Glutamatergic neuron (in vitro differentiated cells): Measurements from ENCODE around the gene FGA. TPM values are rescaled to one million over a fixed set of nuclear protein-coding genes. Genes with fewer than 3 reads are reported as not detected.

ENCODE experiments used
- DNase-seq: peaks from one replicate; pipeline ENCODE4 v3.0.0; 2022
- H3K27ac Mint-ChIP-seq: one replicate; pipeline ENCODE4 v1.8.0; 2020; ENCODE audit warnings: mild to moderate bottlenecking, mixed read lengths, inconsistent platforms; ENCODE audit not compliant: unreplicated experiment
- H3K27me3 Mint-ChIP-seq: one replicate; pipeline ENCODE4 v1.8.0; 2020; ENCODE audit warnings: mild to moderate bottlenecking, moderate library complexity, mixed read lengths, inconsistent platforms; ENCODE audit not compliant: unreplicated experiment
- H3K36me3 Mint-ChIP-seq: one replicate; pipeline ENCODE4 v1.8.0; 2020; ENCODE audit warnings: mild to moderate bottlenecking, mixed read lengths, inconsistent platforms; ENCODE audit not compliant: unreplicated experiment
- H3K4me1 Mint-ChIP-seq: one replicate; pipeline ENCODE4 v1.8.0; 2020; ENCODE audit warnings: mild to moderate bottlenecking, low read depth, mixed read lengths, inconsistent platforms; ENCODE audit not compliant: unreplicated experiment
- H3K4me3 Mint-ChIP-seq: one replicate; pipeline ENCODE4 v1.8.0; 2020; ENCODE audit warnings: mild to moderate bottlenecking, mixed read lengths, inconsistent platforms; ENCODE audit not compliant: unreplicated experiment
- H3K9me3 Mint-ChIP-seq: one replicate; pipeline ENCODE4 v1.8.0; 2020; ENCODE audit warnings: mild to moderate bottlenecking, moderate library complexity, mixed read lengths, inconsistent platforms; ENCODE audit not compliant: unreplicated experiment
- total RNA-seq: library from RNA; stranded (reverse); fragmentation: NEBNext Ultra II Directional; extraction: Animal tissue kit (Norgen Biotek cat#: 25700); gene quantifications from one replicate; pipeline ENCODE4 v1.2.1, GENCODE V29; 2021; ENCODE audit not compliant: unreplicated experiment
- TF ChIP-seq, protein P1 (sequence below): fragments of 200-600 bp; sonication (generic); IDR thresholded peaks from one replicate; pipeline ENCODE4 v1.5.0; 2021; ENCODE audit not compliant: partially characterized antibody, unreplicated experiment

FGA gene
- total RNA-seq, 1 donor from 2014 or later: not detected

DNA sequence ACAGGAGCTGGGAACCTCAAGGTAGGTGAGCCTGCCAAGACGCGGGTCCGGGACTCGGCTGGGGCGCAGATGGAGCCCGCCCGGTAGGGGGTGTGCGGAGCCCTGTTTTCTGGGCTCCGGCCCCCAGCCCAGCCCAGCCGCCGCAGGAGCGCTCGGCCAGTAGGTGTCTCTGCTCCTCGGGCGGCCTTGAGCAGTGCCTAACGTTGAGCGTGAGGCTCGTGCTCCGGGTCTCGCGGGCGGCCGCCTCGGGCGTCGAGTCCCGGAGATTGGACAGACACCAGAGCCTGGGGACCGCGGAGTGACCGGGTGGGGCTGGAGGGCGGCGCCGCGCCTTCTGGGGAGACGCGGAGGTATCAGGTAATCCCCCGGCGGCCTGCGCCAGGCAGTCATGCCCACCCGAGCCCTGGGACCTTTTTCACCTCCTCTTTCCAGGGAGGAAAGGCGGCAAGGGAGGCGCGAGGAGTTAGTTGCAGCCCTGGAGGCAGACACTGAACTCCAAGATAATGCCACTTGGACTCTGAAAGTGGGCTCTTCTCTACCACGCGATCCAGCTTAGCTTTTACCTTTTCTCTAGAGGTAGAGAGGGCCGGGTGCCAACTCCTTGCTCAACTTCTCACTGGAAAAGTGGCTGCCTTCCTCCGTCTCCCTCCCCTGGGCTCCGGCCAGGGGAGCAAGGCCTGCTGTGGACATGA lies 36.4 kb upstream of the FGA start:
- no peaks in the 10 kb centered on the region for H3K9me3 Mint-ChIP-seq
- no peak overlapping the region for H3K4me3 Mint-ChIP-seq
- H3K27ac Mint-ChIP-seq: no peak overlapping the region
- peak; percentile 79 for DNase-seq
- H3K36me3 Mint-ChIP-seq: no peaks in the 10 kb centered on the region
- H3K27me3 Mint-ChIP-seq: peaks cover 2% of the 10 kb centered on the region
- peaks cover 2% of the 10 kb centered on the region for H3K4me1 Mint-ChIP-seq
- TF ChIP-seq, protein P1, sequence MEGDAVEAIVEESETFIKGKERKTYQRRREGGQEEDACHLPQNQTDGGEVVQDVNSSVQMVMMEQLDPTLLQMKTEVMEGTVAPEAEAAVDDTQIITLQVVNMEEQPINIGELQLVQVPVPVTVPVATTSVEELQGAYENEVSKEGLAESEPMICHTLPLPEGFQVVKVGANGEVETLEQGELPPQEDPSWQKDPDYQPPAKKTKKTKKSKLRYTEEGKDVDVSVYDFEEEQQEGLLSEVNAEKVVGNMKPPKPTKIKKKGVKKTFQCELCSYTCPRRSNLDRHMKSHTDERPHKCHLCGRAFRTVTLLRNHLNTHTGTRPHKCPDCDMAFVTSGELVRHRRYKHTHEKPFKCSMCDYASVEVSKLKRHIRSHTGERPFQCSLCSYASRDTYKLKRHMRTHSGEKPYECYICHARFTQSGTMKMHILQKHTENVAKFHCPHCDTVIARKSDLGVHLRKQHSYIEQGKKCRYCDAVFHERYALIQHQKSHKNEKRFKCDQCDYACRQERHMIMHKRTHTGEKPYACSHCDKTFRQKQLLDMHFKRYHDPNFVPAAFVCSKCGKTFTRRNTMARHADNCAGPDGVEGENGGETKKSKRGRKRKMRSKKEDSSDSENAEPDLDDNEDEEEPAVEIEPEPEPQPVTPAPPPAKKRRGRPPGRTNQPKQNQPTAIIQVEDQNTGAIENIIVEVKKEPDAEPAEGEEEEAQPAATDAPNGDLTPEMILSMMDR: peak; percentile 68

DNA sequence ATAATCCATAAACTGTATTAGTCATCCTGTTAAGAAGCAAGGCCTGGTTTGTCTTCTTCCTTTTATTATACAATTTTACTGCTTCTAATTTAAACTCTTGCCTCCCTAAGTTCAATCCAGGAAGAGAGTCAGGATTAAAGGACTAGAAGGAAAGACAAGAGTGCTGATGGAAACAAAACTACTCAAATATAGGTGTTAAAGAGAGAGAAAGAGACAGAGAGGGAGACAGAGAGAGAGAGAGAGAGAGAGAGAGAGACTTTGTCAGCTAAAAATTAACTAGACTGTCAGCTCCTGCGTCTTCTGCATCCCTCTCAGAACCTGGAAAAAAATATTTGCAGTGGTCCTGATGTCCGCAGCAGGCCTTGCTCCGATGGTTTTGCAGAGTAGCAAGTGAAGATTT lies 35.4 kb upstream of the FGA start:
- Mint-ChIP-seq H3K36me3 (no peaks in the 10 kb centered on the region), H3K4me1 (peaks cover 2% of the 10 kb centered on the region), H3K4me3 (peak overlapping the region; percentile 72), H3K27ac (no peak overlapping the region), H3K27me3 (peaks cover 1% of the 10 kb centered on the region), H3K9me3 (no peaks in the 10 kb centered on the region)
- TF ChIP-seq, protein P1: no peak
- no peak for DNase-seq

DNA sequence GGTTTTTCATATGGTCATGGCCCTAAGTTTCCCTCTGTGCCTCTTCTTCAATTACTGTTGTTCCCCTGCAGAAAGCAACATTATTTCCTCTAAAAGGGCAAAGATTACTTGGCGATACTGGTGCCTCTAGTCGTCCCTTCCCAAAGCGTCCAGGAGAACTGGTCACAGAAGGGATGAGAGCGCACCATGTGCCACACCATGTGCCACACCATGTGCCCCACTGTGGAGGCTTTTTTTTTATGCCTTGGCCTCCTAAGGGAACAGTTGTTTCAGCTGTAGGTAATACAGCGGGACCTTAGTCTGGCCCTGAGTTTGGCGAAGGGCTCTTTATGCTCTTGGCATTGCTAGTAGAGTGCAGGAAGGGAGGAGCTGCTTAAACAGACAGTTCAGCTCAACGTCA lies 33.5 kb upstream of the FGA start:
- Mint-ChIP-seq H3K9me3 (no peaks in the 10 kb centered on the region), H3K4me1 (peaks cover 2% of the 10 kb centered on the region), H3K4me3 (no peak overlapping the region), H3K27ac (no peak overlapping the region), H3K36me3 (no peaks in the 10 kb centered on the region), H3K27me3 (no peaks in the 10 kb centered on the region)
- TF ChIP-seq, protein P1: no peak
- DNase-seq: no peak

DNA sequence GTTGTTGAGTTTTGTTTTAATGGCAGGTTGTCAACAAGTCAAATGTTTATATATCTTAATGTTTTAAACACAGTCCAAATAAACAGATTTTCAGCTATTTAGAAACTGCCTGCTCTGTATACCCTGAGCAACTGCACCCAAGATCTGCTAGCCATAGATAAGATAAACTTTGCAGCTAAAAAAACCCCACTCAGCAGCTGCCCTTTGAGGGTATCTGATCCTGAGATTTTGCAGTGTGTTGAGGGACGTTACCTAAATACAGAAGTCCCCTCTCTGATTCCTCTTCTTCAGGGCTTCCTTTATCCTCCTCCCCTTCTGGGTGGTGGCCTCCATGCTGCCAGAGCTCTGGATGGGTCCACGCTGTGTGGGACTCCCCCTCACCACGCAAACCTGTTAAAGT lies 32.9 kb upstream of the FGA start:
- TF ChIP-seq, protein P1: no peak
- H3K4me3 Mint-ChIP-seq: no peak overlapping the region

DNA sequence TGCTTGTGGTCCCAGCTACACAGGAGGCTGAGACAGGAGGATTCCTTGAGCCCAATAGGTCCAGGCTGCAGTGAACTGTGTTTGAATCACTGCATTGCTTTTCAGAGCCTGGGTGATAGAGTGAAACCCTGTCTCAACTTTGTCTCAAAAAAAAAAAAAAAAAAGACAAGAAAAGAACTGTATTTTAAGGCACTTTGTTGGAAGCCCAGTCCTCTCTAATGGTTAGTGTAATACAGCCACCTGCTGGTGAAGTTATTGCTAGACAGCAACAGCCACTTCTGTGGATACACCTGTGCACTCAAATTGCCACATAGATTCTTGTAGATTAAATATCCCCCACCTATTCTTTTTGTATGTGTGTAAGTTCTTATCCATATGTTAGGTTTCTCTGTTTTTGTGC lies 32.1 kb upstream of the FGA start:
- no peak overlapping the region for H3K4me3 Mint-ChIP-seq
- H3K9me3 Mint-ChIP-seq: no peaks in the 10 kb centered on the region
- no peaks in the 10 kb centered on the region for H3K27me3 Mint-ChIP-seq
- peaks cover 2% of the 10 kb centered on the region for H3K4me1 Mint-ChIP-seq
- no peaks in the 10 kb centered on the region for H3K36me3 Mint-ChIP-seq
- DNase-seq: no peak
- TF ChIP-seq, protein P1: peak; percentile 41
- no peak overlapping the region for H3K27ac Mint-ChIP-seq

More for the DNA sequence above, 32.9 kb upstream of the FGA start:
- Mint-ChIP-seq H3K9me3 (no peaks in the 10 kb centered on the region), H3K27me3 (no peaks in the 10 kb centered on the region), H3K4me1 (peaks cover 2% of the 10 kb centered on the region), H3K27ac (no peak overlapping the region), H3K36me3 (no peaks in the 10 kb centered on the region)
- DNase-seq: no peak
